GM12872 (cell line): ENCODE results near the gene KCNMA1.

ENCODE experiments used
- CTCF ChIP-seq: IDR thresholded peaks from 3 replicates; pipeline ENCODE4 v1.5.1; 2011; ENCODE audit warnings: low read depth, mild to moderate bottlenecking, low read length, moderate library complexity; ENCODE audit not compliant: insufficient read depth

Gene KCNMA1

DNA sequence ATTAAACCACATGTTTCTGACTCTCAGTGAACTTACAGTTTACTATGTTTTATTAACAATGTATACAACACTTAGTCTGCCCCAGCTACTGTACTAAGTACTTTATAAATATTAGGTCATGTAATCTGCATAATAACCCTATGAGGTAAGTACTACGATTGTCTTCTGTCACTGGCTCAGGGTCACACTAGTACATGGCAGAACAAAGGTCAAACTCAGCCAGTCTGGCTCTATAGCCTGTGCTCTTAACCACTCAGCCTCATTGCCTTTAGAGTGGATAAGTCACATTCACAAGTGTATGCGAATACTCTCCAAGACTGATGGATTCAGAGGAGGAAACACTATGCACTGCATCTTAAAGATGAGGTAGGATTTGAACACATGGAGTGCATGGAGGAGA, 252.3 kb downstream of the KCNMA1 start:
- no peak for TF ChIP-seq CTCF

GRCh38 chr10:77383861-77384553, 253.6 kb downstream of the KCNMA1 start:
- TF ChIP-seq CTCF: no peak

DNA sequence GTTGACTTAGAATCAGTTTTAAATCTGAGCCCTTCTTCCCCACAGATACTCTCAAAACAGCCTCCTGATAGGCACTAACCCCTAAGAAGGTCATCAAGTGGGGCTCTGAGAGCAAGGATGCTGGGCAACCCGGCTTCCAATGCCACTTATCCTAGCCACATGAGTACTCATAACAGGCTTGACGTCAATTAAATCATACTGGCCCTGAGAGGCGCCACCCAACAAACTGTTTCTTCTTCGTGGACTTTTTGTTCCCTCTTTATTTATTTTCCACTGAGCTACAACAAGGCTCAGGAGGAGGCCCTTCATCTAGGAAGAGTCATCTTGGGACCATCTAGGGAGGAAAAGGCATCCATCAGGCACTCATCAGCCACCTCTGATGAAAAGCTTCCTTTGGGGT, 255.9 kb downstream of the KCNMA1 start:
- no peak for TF ChIP-seq CTCF

- TF ChIP-seq CTCF: no peak
These were observed 256.9 kb downstream of the KCNMA1 start for GRCh38 chr10:77380723-77381122.

DNA sequence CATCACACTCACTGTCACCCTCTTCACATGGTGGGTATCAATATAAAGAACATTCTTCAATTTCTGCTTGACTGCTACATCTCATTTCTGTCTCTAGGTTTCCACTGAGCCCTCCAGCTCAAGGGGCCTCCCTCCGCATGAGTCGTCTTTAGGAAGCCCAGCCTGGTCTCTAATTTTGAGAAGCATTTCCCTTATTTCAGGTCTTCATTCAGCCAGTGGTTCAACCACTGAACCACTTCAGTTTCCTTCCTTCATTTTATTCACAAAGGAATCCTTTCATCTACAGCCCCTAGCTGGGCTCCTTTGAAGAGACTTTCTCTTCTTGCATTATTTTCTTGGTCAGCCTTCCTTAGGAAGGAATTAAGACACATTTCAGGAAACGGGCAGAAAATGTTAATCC, 257.4 kb downstream of the KCNMA1 start:
- TF ChIP-seq CTCF: no peak

DNA sequence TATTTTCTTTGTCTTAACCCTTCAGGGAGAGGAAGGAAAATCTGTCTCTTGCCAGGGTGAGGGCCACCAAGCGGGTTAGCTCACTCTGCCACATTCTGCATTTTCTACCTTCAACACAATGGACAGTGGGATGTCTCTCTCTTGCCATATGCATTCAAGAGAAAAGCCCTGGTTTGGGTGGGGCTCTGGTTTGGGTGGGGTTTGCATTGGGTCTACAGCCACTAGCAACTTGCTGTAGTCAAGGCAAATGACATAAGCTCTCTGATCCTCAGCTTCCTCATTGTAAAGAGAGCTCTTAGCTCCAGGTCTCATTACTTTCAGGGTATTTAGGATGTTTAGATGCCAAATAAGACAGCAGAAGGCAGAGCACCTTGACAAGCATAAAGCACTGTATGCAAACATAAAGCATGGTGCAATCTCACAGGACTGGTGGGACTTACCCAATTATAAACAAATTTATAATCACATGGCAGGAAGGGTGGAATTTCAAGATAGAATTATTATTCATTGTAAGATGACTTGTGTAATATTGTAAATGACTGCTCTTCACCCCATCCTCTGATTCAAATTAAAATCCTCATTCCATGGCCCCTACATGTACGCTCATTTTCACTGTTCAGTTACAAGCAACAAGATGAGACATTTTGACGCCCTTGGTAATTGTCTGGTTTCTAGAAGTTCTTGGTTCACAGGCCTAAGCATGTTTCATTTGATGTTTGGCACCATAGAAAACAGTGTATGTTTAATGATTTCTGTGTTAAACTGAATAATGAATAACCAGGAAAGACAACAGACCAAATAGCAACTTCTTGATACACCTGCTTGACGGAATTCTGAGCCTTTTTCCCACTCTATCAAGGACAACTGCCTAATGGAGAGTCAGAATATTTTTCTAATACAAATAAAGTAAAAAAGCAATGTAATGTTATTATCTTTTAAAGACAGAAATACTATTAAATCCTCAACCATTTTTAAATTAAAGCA, 258.9 kb downstream of the KCNMA1 start:
- no peak for TF ChIP-seq CTCF

GRCh38 chr10:77377678-77378352, 259.8 kb downstream of the KCNMA1 start:
- no peak for TF ChIP-seq CTCF
